ENCODE data around the gene TAF6L. TPM values are rescaled to one million over a fixed set of nuclear protein-coding genes. Genes with fewer than 3 reads are reported as not detected.
"Not testable (repeated sequence)": the region's sequence is repeated elsewhere in the genome, so short reads cannot be mapped to it uniquely, and the experiment has no call there.

The TAF6L gene
- total and polyA plus RNA-seq, 8 donors: 4.6 to 35.0 (median 12.6) TPM

DNA sequence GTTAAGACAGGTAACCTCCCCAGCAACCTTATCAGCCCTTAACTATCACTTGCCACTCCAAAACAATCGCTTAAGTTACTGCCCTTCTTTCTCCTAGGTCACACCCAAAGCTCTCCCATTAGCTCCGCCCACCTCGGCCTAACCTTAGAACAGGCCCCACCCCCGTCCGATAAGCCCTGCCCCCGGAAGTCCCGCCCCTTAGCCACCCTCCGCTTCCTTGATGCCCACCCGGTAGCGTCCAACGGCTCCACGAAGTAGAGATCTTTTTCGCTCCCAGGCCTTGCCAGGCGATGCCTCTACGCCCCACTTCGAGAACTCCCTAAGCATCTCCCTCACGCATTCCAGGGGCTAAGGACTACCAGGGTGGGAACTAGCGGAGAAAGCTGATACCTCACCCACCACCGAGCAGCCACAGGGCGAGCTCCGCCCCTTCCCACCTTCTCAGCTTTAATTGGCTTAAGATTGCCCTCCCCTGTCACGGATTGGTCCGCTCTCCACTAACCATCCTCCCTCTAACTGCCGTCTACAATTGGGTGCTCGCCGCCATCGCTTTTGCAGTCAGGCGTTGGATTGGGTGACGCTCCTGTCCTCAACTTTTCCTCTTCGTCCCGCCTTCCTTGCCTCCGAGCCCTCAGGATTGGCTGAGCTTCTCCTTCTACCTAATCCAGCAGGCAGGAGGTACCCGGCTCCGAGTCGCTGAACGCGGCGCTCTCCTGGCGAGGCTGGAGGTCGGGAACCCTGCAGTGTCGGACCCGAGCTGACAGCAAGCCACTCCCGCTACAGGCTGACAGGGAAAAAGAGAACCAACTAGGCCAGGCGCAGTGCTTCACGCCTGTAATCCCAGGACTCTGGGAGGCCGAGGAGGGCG is 17.2 kb upstream of the TAF6L start, which contains the start of gene ZBTB3:
Gene ZBTB3 (minus strand): TSS at position 425 of the 868 bp plus-strand sequence. CDS start 496 bp downstream, outside the sequence.
- peak; percentile 97 to 100 for DNase-seq
- Histone ChIP-seq H3K4me3 (peak within 1 kb of the TSS; percentile 47 to 67 (median 58)), H3K36me3 (peaks cover 3 to 22% (median 17%) of the 10 kb centered on the region in 4 donors), H3K9me3 (no peaks in the 10 kb centered on the region), H3K27me3 (no peaks in the 10 kb centered on the region), H3K27ac (peak within 1 kb of the TSS; percentile 92 to 94 (median 93)), H3K4me1 (peaks cover 16 to 54% (median 43%) of the 10 kb centered on the region in 4 donors)
- WGBS, 5 donors: 0 to 2% (median 1%) methylated on average over 46 to 47 of the region's 47 CpGs
- intact Hi-C loops (cut with DNase I; ENCODE audit: low total_unique reads): no loop called here
- TF ChIP-seq EP300 (IDR thresholded peaks at IDR 0.05): no peak
- TF ChIP-seq, protein P1, sequence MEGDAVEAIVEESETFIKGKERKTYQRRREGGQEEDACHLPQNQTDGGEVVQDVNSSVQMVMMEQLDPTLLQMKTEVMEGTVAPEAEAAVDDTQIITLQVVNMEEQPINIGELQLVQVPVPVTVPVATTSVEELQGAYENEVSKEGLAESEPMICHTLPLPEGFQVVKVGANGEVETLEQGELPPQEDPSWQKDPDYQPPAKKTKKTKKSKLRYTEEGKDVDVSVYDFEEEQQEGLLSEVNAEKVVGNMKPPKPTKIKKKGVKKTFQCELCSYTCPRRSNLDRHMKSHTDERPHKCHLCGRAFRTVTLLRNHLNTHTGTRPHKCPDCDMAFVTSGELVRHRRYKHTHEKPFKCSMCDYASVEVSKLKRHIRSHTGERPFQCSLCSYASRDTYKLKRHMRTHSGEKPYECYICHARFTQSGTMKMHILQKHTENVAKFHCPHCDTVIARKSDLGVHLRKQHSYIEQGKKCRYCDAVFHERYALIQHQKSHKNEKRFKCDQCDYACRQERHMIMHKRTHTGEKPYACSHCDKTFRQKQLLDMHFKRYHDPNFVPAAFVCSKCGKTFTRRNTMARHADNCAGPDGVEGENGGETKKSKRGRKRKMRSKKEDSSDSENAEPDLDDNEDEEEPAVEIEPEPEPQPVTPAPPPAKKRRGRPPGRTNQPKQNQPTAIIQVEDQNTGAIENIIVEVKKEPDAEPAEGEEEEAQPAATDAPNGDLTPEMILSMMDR (IDR thresholded peaks at IDR 0.05): no peak
- TF ChIP-seq POLR2A (IDR thresholded peaks at IDR 0.05): peak in 1 of 4 donors; percentile 65
- TF ChIP-seq POLR2AphosphoS5 (IDR thresholded peaks at IDR 0.05): peak in 2 of 3 donors; percentile 81 to 86

DNA sequence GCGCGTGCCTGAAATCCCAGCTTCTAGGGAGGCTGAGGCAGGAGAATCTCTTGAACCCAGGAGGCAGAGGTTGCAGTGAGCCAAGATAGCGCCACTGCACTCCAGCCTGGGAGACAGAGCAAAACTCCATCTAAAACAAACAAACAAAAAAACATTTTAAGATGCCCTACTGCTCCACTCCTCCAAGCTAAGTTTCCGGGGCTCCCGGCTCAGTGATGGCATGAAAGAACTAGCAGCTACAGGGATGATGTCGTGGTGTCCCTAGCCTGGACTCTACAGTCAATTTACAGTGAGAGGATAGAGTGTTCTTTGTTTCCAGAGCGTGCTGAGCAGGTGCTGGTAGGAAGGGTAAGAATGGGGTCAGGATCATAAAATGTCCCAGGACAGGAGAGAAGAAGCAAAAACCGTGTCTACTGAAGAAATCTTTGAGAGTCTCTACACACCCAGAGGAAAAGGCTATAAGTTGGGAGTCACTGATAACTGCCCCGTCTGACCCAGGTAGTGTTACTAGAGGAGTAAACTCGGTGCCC is 16.0 kb upstream of the TAF6L start:
- WGBS, 5 donors: 72 to 80% (median 76%) methylated on average over 10 of the region's 10 CpGs
- H3K27ac ChIP-seq: peak overlapping the region in 1 of 5 donors; percentile 93
- peaks cover 3 to 18% (median 14%) of the 10 kb centered on the region in 4 donors for H3K36me3 ChIP-seq
- no peak overlapping the region for H3K4me3 ChIP-seq
- intact Hi-C loops (cut with DNase I; ENCODE audit: low total_unique reads): no loop called here
- no peaks in the 10 kb centered on the region for H3K9me3 ChIP-seq
- peaks cover 16 to 43% (median 37%) of the 10 kb centered on the region in 4 donors for H3K4me1 ChIP-seq
- no peak for DNase-seq
- H3K27me3 ChIP-seq: no peaks in the 10 kb centered on the region
- no peak for TF ChIP-seq EP300 (IDR thresholded peaks at IDR 0.05)
- TF ChIP-seq, protein P1 (IDR thresholded peaks at IDR 0.05): no peak
- TF ChIP-seq POLR2AphosphoS5 (IDR thresholded peaks at IDR 0.05): no peak
- no peak for TF ChIP-seq POLR2A (IDR thresholded peaks at IDR 0.05)

DNA sequence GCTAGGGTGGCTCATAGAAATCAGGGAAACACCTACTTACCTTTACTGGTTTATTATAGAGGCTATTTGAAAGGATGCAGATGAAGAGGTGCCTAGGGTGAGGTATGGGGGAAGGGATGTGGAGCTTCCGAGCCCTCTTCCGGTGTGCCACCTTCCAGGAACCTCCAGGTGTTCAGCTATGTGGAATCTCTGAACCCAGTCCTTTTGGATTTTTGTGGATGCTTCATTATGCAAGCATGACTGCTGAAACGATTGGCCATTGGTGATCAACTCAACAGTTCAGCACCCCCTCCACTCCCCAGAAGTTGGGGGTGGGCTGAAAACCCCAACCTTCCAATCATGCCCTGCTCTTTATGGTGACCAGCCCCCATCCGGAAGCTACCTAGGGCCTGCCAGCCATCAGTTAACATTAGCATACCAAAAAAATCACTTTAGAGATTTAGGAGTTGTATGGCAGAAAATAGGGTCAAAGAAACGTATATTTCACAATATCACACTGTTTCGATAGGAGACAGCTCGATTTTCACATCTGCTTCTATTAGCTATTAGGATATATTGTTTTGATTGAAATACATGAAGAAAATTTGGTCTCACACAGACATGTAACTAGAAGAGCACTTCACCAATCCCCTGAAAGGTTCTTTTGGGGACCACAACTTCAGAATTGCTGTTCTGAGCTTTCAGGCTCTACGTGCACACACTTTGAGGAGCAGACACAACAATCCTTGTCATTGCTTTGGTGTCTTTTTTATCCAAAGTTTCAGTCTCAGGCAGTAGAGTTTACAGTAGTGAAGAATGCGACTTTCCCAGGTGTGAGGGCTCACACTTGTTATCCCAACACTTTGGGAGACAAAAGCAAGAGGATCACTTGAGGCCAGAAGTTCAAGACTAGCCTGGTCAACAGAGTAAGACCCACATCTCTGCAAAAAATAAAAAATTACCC is 13.1 kb upstream of the TAF6L start:
- 57 to 68% (median 65%) methylated on average over 9 of the region's 9 CpGs for WGBS, 5 donors
- Histone ChIP-seq H3K27me3 (no peaks in the 10 kb centered on the region), H3K27ac (no peak overlapping the region), H3K9me3 (no peaks in the 10 kb centered on the region), H3K36me3 (no peaks in the 10 kb centered on the region), H3K4me1 (peaks cover 16 to 34% (median 27%) of the 10 kb centered on the region in 4 donors), H3K4me3 (no peak overlapping the region)
- DNase-seq: no peak
- intact Hi-C loops (cut with DNase I; ENCODE audit: low total_unique reads): no loop called here
- TF ChIP-seq POLR2A (IDR thresholded peaks at IDR 0.05) (no peak), POLR2AphosphoS5 (IDR thresholded peaks at IDR 0.05) (no peak), EP300 (IDR thresholded peaks at IDR 0.05) (no peak)
- TF ChIP-seq, protein P1 (IDR thresholded peaks at IDR 0.05): no peak

DNA sequence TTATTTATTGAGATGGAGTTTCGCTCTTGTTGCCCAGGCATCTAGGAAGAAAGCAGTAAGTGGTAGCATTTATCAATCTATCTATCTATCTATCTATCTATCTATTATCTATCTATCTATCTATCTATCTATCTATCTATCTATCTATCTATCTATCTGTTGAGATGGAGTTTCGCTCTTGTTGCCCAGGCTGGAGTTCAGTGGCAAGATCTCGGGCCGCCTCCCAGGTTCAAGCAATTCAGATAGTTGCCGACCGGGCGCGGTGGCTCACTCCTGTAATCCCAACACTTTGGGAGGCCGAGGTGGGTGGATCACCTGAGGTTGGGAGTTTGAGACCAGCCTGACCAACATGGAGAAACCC is 10.3 kb upstream of the TAF6L start:
- H3K4me3 ChIP-seq: peak overlapping the region; percentile 69 to 86 (median 76)
- 28 to 39% (median 33%) methylated on average over 9 of the region's 9 CpGs for WGBS, 5 donors
- intact Hi-C loops (cut with DNase I; ENCODE audit: low total_unique reads); DNase-seq; H3K27me3 ChIP-seq; H3K9me3 ChIP-seq: not testable (repeated sequence)
- peaks cover 4 to 19% (median 15%) of the 10 kb centered on the region in 4 donors for H3K36me3 ChIP-seq
- peak overlapping the region; percentile 68 to 92 (median 84) for H3K27ac ChIP-seq
- peaks cover 12 to 32% (median 22%) of the 10 kb centered on the region in 4 donors for H3K4me1 ChIP-seq

Data from stomach (tissue), 9 donors.